MCF 10A (cell line): Measurements from ENCODE around the gene RFX4. TPM values are rescaled to one million over a fixed set of nuclear protein-coding genes. Genes with fewer than 3 reads are reported as not detected.

Experiments used
- BruUV-seq: library from RNA; stranded (reverse); fragments of 400-500 nt; replicated peaks from 2 replicates; lab custom pipeline; 2021; lab: Mats Ljungman, UMichigan
- CTCF ChIA-PET: fragments of 300-600 bp; sonication (Branson Sonifier 250); formaldehyde crosslinking; extraction: SDS; loops from one replicate; lab custom pipeline; 2021; ENCODE audit warnings: antibody characterized with exemption, inconsistent platforms; lab: Yijun Ruan, JAX
- POLR2A ChIA-PET: fragments of 300-600, 350-650 bp; sonication (Branson Sonifier 250); formaldehyde crosslinking; extraction: SDS; loops from one replicate; lab custom pipeline; 2020; ENCODE audit warnings: antibody characterized with exemption, inconsistent platforms; lab: Yijun Ruan, JAX
- DNase-seq: peaks from one replicate; pipeline ENCODE4 v3.0.0-alpha.2; 2018; ENCODE audit not compliant: unreplicated experiment
- H3K27ac Mint-ChIP-seq: one replicate; pipeline ENCODE4 v1.8.0; 2022; ENCODE audit warnings: mild to moderate bottlenecking, low read depth, mixed read lengths; ENCODE audit not compliant: unreplicated experiment
- H3K27me3 Mint-ChIP-seq: one replicate; pipeline ENCODE4 v1.8.0; 2022; ENCODE audit warnings: mixed read lengths; ENCODE audit not compliant: insufficient read depth, unreplicated experiment
- H3K36me3 Mint-ChIP-seq: one replicate; pipeline ENCODE4 v1.8.0; 2022; ENCODE audit warnings: mild to moderate bottlenecking, moderate library complexity, mixed read lengths; ENCODE audit not compliant: insufficient read depth, unreplicated experiment
- H3K4me1 Mint-ChIP-seq: one replicate; pipeline ENCODE4 v1.8.0; 2022; ENCODE audit warnings: mixed read lengths; ENCODE audit not compliant: insufficient read depth, unreplicated experiment
- H3K4me3 Mint-ChIP-seq: one replicate; pipeline ENCODE4 v1.8.0; 2022; ENCODE audit warnings: mild to moderate bottlenecking, moderate library complexity, mixed read lengths; ENCODE audit not compliant: unreplicated experiment
- H3K9me3 Mint-ChIP-seq: one replicate; pipeline ENCODE4 v1.8.0; 2022; ENCODE audit warnings: mixed read lengths; ENCODE audit not compliant: unreplicated experiment
- CTCF ChIP-seq: fragments of 200-600 bp; IDR thresholded peaks from one replicate; pipeline ENCODE4 v1.8.0; 2022; ENCODE audit warnings: antibody characterized with exemption, mild to moderate bottlenecking; ENCODE audit not compliant: unreplicated experiment
- intact Hi-C: fragments of 100-400 bp; cut with micrococcal nuclease; formaldehyde crosslinking; loops from 2 replicates; pipeline ENCODE4 v1.14.1; 2022
- total RNA-seq: library from RNA; stranded (reverse); gene quantifications from 2 replicates; pipeline ENCODE4 v1.2.3, GENCODE V29; 2022

Gene RFX4
- total RNA-seq, 1 experiment from 2014 or later, result not detected

GRCh38 chr12:106758349-106759110, 175.7 kb downstream of the RFX4 start:
- BruUV-seq, result no TSS peak

DNA sequence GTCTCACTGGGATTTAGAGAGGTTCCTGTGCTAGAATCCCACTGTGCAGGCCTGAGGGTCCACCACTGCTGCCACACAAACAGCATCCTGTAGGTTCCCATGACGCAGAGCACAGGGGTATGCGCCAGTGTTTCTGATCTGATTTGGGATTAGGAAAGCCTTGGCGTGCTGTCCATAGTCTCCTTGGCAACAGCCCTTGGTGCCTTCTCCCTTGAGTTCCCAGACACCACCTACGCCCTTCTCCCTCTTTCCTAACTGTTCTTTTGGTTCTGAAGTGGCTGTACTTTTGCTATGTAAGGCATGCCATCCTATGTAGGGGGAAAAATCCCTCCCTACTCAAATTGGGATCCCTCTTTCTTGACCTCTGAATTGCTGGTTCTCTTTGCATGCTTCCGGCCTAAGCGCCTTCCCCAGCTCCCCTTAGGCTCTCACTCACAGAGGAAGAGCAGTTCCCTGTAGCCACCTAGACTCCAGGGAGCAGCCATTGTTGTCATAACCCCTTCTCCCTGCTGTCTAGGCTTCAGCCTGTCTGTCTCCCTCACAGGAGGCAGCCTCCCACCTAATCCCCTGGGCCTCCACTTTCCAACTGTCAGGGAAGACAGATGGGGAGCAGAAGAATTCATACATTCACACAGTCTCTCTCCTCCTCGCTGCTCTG, 176.9 kb downstream of the RFX4 start:
- no peak for TF ChIP-seq CTCF
- intact Hi-C loops, result no loop called here
- Mint-ChIP-seq H3K36me3 (no peaks in the 10 kb centered on the region), H3K4me3 (no peak overlapping the region), H3K4me1 (no peaks in the 10 kb centered on the region), H3K27me3 (no peaks in the 10 kb centered on the region), H3K27ac (no peak overlapping the region), H3K9me3 (no peaks in the 10 kb centered on the region)
- ChIA-PET CTCF (no interaction called here), POLR2A (no interaction called here)
- DNase-seq, result no peak
- no TSS peak for BruUV-seq

More at GRCh38 chr12:106758349-106759110, 175.7 kb downstream of the RFX4 start:
- Mint-ChIP-seq H3K4me3 (no peak overlapping the region), H3K4me1 (no peaks in the 10 kb centered on the region), H3K36me3 (no peaks in the 10 kb centered on the region), H3K27me3 (no peaks in the 10 kb centered on the region), H3K27ac (no peak overlapping the region), H3K9me3 (no peaks in the 10 kb centered on the region)
- DNase-seq, result no peak
- POLR2A ChIA-PET, result interaction anchor here (0.7 kb wide), 1 partner anchor 14 kb away, joined by 3 read pairs; no protein-coding TSS in a partner anchor
- intact Hi-C loops, result no loop called here
- CTCF ChIA-PET, result interaction anchor here (0.6 kb wide), 1 partner anchor 920 kb away, joined by 3 read pairs; no protein-coding TSS in a partner anchor
- TF ChIP-seq CTCF, result no peak

DNA sequence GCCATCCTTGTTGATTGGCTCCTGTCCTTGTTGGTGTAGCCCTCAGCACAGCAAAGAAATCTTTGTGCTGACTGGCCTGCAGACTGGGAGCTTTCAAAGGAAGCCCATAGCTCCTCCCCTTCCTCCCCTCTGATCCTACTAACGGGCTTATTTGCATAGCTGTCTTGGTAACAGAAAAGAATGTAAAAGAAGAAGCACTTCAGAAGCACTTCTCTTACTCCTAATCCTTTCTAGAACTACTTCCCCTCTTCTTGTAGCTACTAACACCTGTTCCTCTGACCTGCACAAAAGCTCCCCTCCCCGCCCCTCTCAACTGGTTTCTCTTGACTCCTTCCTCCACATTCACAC, 177.4 kb downstream of the RFX4 start:
- no peaks in the 10 kb centered on the region for H3K27me3 Mint-ChIP-seq
- no peak for DNase-seq
- H3K4me3 Mint-ChIP-seq, result no peak overlapping the region
- no peaks in the 10 kb centered on the region for H3K4me1 Mint-ChIP-seq
- TF ChIP-seq CTCF, result no peak
- POLR2A ChIA-PET, result no interaction called here
- intact Hi-C loops, result no loop called here
- no TSS peak for BruUV-seq
- H3K9me3 Mint-ChIP-seq, result no peaks in the 10 kb centered on the region
- no peaks in the 10 kb centered on the region for H3K36me3 Mint-ChIP-seq
- CTCF ChIA-PET, result no interaction called here
- H3K27ac Mint-ChIP-seq, result no peak overlapping the region

GRCh38 chr12:106764220-106764619, 181.4 kb downstream of the RFX4 start:
- Mint-ChIP-seq H3K36me3 (no peaks in the 10 kb centered on the region), H3K9me3 (no peaks in the 10 kb centered on the region), H3K4me1 (no peaks in the 10 kb centered on the region), H3K4me3 (no peak overlapping the region), H3K27ac (no peak overlapping the region), H3K27me3 (peaks cover 15% of the 10 kb centered on the region)
- intact Hi-C loops, result no loop called here
- DNase-seq, result no peak
- BruUV-seq, result no TSS peak
- ChIA-PET POLR2A (no interaction called here), CTCF (interaction anchor here (0.9 kb wide), 1 partner anchor 1292 kb away, joined by 4 read pairs; no protein-coding TSS in a partner anchor)
- TF ChIP-seq CTCF, result no peak
